ENCODE data around the gene CTSG.
"Not testable (repeated sequence)": the region's sequence is repeated elsewhere in the genome, so short reads cannot be mapped to it uniquely, and the experiment has no call there.

CTSG gene

GRCh38 chr14:24591004-24591403 lies 15.0 kb upstream of the CTSG start:
- H3K9ac ChIP-seq (ENCODE audit: low read depth, low read length); H3K27me3 ChIP-seq (ENCODE audit: insufficient read depth, low read length); H3K4me1 ChIP-seq (ENCODE audit: insufficient read depth, low read length); H3K4me3 ChIP-seq (ENCODE audit: low read length); H3K36me3 ChIP-seq (ENCODE audit: insufficient read depth, low read depth, low read length); H3K27ac ChIP-seq (ENCODE audit: low read length): not testable (repeated sequence)
- peaks cover 20% of the 10 kb centered on the region for H3K9me3 ChIP-seq (ENCODE audit: insufficient read depth, low read depth, low read length)

GRCh38 chr14:24584402-24584801 lies 8.4 kb upstream of the CTSG start:
- not testable (repeated sequence) for H3K9me3 ChIP-seq (ENCODE audit: insufficient read depth, low read depth, low read length)

GRCh38 chr14:24578558-24578957 lies 2.5 kb upstream of the CTSG start:
- no peak overlapping the region for H3K9ac ChIP-seq (ENCODE audit: low read depth, low read length)
- no peaks in the 10 kb centered on the region for H3K9me3 ChIP-seq (ENCODE audit: insufficient read depth, low read depth, low read length)
- H3K27ac ChIP-seq (ENCODE audit: low read length) = no peak overlapping the region
- no peaks in the 10 kb centered on the region for H3K36me3 ChIP-seq (ENCODE audit: insufficient read depth, low read depth, low read length)
- H3K4me1 ChIP-seq (ENCODE audit: insufficient read depth, low read length) = no peaks in the 10 kb centered on the region
- H3K4me3 ChIP-seq (ENCODE audit: low read length) = no peak overlapping the region
- H3K27me3 ChIP-seq (ENCODE audit: insufficient read depth, low read length) = no peaks in the 10 kb centered on the region

More at GRCh38 chr14:24584402-24584801, 8.4 kb upstream of the CTSG start:
- H3K27ac ChIP-seq (ENCODE audit: low read length); H3K9ac ChIP-seq (ENCODE audit: low read depth, low read length); H3K4me1 ChIP-seq (ENCODE audit: insufficient read depth, low read length); H3K36me3 ChIP-seq (ENCODE audit: insufficient read depth, low read depth, low read length); H3K27me3 ChIP-seq (ENCODE audit: insufficient read depth, low read length); H3K4me3 ChIP-seq (ENCODE audit: low read length): not testable (repeated sequence)

GRCh38 chr14:24576771-24577170 lies 721 bp upstream of the CTSG start:
- Histone ChIP-seq H3K27ac (ENCODE audit: low read length) (no peak overlapping the region), H3K9ac (ENCODE audit: low read depth, low read length) (no peak overlapping the region), H3K4me3 (ENCODE audit: low read length) (no peak overlapping the region), H3K36me3 (ENCODE audit: insufficient read depth, low read depth, low read length) (no peaks in the 10 kb centered on the region), H3K27me3 (ENCODE audit: insufficient read depth, low read length) (no peaks in the 10 kb centered on the region), H3K4me1 (ENCODE audit: insufficient read depth, low read length) (no peaks in the 10 kb centered on the region), H3K9me3 (ENCODE audit: insufficient read depth, low read depth, low read length) (no peaks in the 10 kb centered on the region)

- Histone ChIP-seq H3K4me1 (ENCODE audit: insufficient read depth, low read length) (no peaks in the 10 kb centered on the region), H3K27ac (ENCODE audit: low read length) (no peak overlapping the region), H3K9me3 (ENCODE audit: insufficient read depth, low read depth, low read length) (no peaks in the 10 kb centered on the region), H3K4me3 (ENCODE audit: low read length) (no peak overlapping the region), H3K36me3 (ENCODE audit: insufficient read depth, low read depth, low read length) (no peaks in the 10 kb centered on the region), H3K27me3 (ENCODE audit: insufficient read depth, low read length) (no peaks in the 10 kb centered on the region), H3K9ac (ENCODE audit: low read depth, low read length) (no peak overlapping the region)
Observed at GRCh38 chr14:24574206-24574774, 1.8 kb downstream of the CTSG start.

GRCh38 chr14:24566318-24566717 lies 9.7 kb downstream of the CTSG start:
- no peaks in the 10 kb centered on the region for H3K36me3 ChIP-seq (ENCODE audit: insufficient read depth, low read depth, low read length)
- peaks cover 10% of the 10 kb centered on the region; the same call in 1 of the 2 replicates for H3K9me3 ChIP-seq (ENCODE audit: insufficient read depth, low read depth, low read length)
- no peaks in the 10 kb centered on the region for H3K4me1 ChIP-seq (ENCODE audit: insufficient read depth, low read length)

GRCh38 chr14:24565766-24566165 lies 10.3 kb downstream of the CTSG start:
- no peaks in the 10 kb centered on the region for H3K4me1 ChIP-seq (ENCODE audit: insufficient read depth, low read length)
- H3K27me3 ChIP-seq (ENCODE audit: insufficient read depth, low read length) = no peaks in the 10 kb centered on the region
- H3K4me3 ChIP-seq (ENCODE audit: low read length) = no peak overlapping the region
- no peak overlapping the region for H3K27ac ChIP-seq (ENCODE audit: low read length)
- H3K9ac ChIP-seq (ENCODE audit: low read depth, low read length) = no peak overlapping the region
- no peaks in the 10 kb centered on the region for H3K36me3 ChIP-seq (ENCODE audit: insufficient read depth, low read depth, low read length)
- peaks cover 10% of the 10 kb centered on the region; the same call in 1 of the 2 replicates for H3K9me3 ChIP-seq (ENCODE audit: insufficient read depth, low read depth, low read length)

More at GRCh38 chr14:24566318-24566717, 9.7 kb downstream of the CTSG start:
- H3K9ac ChIP-seq (ENCODE audit: low read depth, low read length) = no peak overlapping the region
- no peak overlapping the region for H3K4me3 ChIP-seq (ENCODE audit: low read length)
- no peak overlapping the region for H3K27ac ChIP-seq (ENCODE audit: low read length)
- no peaks in the 10 kb centered on the region for H3K27me3 ChIP-seq (ENCODE audit: insufficient read depth, low read length)

- Histone ChIP-seq H3K9me3 (ENCODE audit: insufficient read depth, low read depth, low read length) (peaks cover 10% of the 10 kb centered on the region; the same call in 1 of the 2 replicates), H3K27ac (ENCODE audit: low read length) (no peak overlapping the region), H3K9ac (ENCODE audit: low read depth, low read length) (no peak overlapping the region), H3K36me3 (ENCODE audit: insufficient read depth, low read depth, low read length) (no peaks in the 10 kb centered on the region), H3K4me1 (ENCODE audit: insufficient read depth, low read length) (no peaks in the 10 kb centered on the region), H3K27me3 (ENCODE audit: insufficient read depth, low read length) (no peaks in the 10 kb centered on the region), H3K4me3 (ENCODE audit: low read length) (no peak overlapping the region)
Observed at GRCh38 chr14:24563505-24563904, 12.5 kb downstream of the CTSG start.

- no peak overlapping the region for H3K4me3 ChIP-seq (ENCODE audit: low read length)
- H3K4me1 ChIP-seq (ENCODE audit: insufficient read depth, low read length) = no peaks in the 10 kb centered on the region
- H3K36me3 ChIP-seq (ENCODE audit: insufficient read depth, low read depth, low read length) = no peaks in the 10 kb centered on the region
- no peaks in the 10 kb centered on the region for H3K9me3 ChIP-seq (ENCODE audit: insufficient read depth, low read depth, low read length)
- no peak overlapping the region for H3K27ac ChIP-seq (ENCODE audit: low read length)
- no peak overlapping the region for H3K9ac ChIP-seq (ENCODE audit: low read depth, low read length)
- no peaks in the 10 kb centered on the region for H3K27me3 ChIP-seq (ENCODE audit: insufficient read depth, low read length)
Observed at GRCh38 chr14:24556756-24557155, 19.3 kb downstream of the CTSG start.

GRCh38 chr14:24549064-24549463 lies 27.0 kb downstream of the CTSG start:
- peaks cover 32% of the 10 kb centered on the region for H3K9me3 ChIP-seq (ENCODE audit: insufficient read depth, low read depth, low read length)
- H3K4me1 ChIP-seq (ENCODE audit: insufficient read depth, low read length); H3K36me3 ChIP-seq (ENCODE audit: insufficient read depth, low read depth, low read length); H3K27ac ChIP-seq (ENCODE audit: low read length); H3K4me3 ChIP-seq (ENCODE audit: low read length); H3K9ac ChIP-seq (ENCODE audit: low read depth, low read length); H3K27me3 ChIP-seq (ENCODE audit: insufficient read depth, low read length): not testable (repeated sequence)

GRCh38 chr14:24542346-24542936 lies 33.6 kb downstream of the CTSG start:
- H3K9ac ChIP-seq (ENCODE audit: low read depth, low read length) = no peak overlapping the region
- no peaks in the 10 kb centered on the region for H3K27me3 ChIP-seq (ENCODE audit: insufficient read depth, low read length)
- no peak overlapping the region for H3K4me3 ChIP-seq (ENCODE audit: low read length)
- no peaks in the 10 kb centered on the region for H3K4me1 ChIP-seq (ENCODE audit: insufficient read depth, low read length)
- peaks cover 17% of the 10 kb centered on the region for H3K9me3 ChIP-seq (ENCODE audit: insufficient read depth, low read depth, low read length)
- no peaks in the 10 kb centered on the region for H3K36me3 ChIP-seq (ENCODE audit: insufficient read depth, low read depth, low read length)
- no peak overlapping the region for H3K27ac ChIP-seq (ENCODE audit: low read length)

- no peaks in the 10 kb centered on the region for H3K36me3 ChIP-seq (ENCODE audit: insufficient read depth, low read depth, low read length)
- H3K27ac ChIP-seq (ENCODE audit: low read length) = no peak overlapping the region
- no peak overlapping the region for H3K4me3 ChIP-seq (ENCODE audit: low read length)
- no peaks in the 10 kb centered on the region for H3K4me1 ChIP-seq (ENCODE audit: insufficient read depth, low read length)
- no peaks in the 10 kb centered on the region for H3K27me3 ChIP-seq (ENCODE audit: insufficient read depth, low read length)
- H3K9me3 ChIP-seq (ENCODE audit: insufficient read depth, low read depth, low read length) = no peaks in the 10 kb centered on the region
- H3K9ac ChIP-seq (ENCODE audit: low read depth, low read length) = no peak overlapping the region
Observed at GRCh38 chr14:24535737-24536136, 40.3 kb downstream of the CTSG start.
